HCT116 (cell line): Measurements from ENCODE around the gene CNKSR1. TPM values are rescaled to one million over a fixed set of nuclear protein-coding genes. Genes with fewer than 3 reads are reported as not detected.

ENCODE experiments used
- ATAC-seq: fragments of 200-7000 bp; cut with Tn5 transposase; 2 replicates; pipeline ENCODE4 v1.9.1; 2020; ENCODE audit warnings: mild to moderate bottlenecking, moderate library complexity
- BruUV-seq: library from RNA; stranded (reverse); fragments of 400-500 nt; replicated peaks from 2 replicates; lab custom pipeline; 2021; lab: Mats Ljungman, UMichigan
- CTCF ChIA-PET: fragments of 300-600 bp; sonication (Branson Sonifier 250); formaldehyde crosslinking; loops from one replicate; lab custom pipeline; 2021; ENCODE audit warnings: antibody characterized with exemption; lab: Charles Lee
- POLR2A ChIA-PET: fragments of 300-600, 350-600 bp; sonication (Branson Sonifier 250); formaldehyde crosslinking; loops from one replicate; lab custom pipeline; 2021; ENCODE audit warnings: antibody characterized with exemption; lab: Charles Lee
- RAD21 ChIA-PET, 2 experiments: fragments of 300-600 bp; sonication (Branson Sonifier 250); formaldehyde crosslinking; loops; one replicate each; lab custom pipeline; 2023; ENCODE audit warnings: low total read pairs in 2 of 2; ENCODE audit not compliant: uncharacterized antibody in 2 of 2, unreplicated experiment in 2 of 2, low non-redundant PET in 1 of 2; lab: Charles Lee
- DNase-seq: peaks from one replicate; pipeline ENCODE4 v3.0.0-alpha.2; 2010; ENCODE audit warnings: low read depth, low spot score
- H2AFZ ChIP-seq: fragments of 200-600 bp; shearing (Covaris generic), sonication (generic); 2 replicates; pipeline ENCODE4 v1.6.1; 2017; ENCODE audit warnings: low read depth, mixed run types, mixed read lengths, antibody characterized with exemption, low read length; ENCODE audit not compliant: poor library complexity, severe bottlenecking
- H3K27ac ChIP-seq: 2 replicates; pipeline ENCODE4 v1.5.1; 2012; ENCODE audit warnings: low read depth, low read length
- H3K27me3 ChIP-seq: fragments of 200-600 bp; sonication (generic); 2 replicates; pipeline ENCODE4 v1.6.1; 2016; ENCODE audit warnings: mixed run types, low read length, mixed read lengths; ENCODE audit not compliant: insufficient read depth
- H3K36me3 ChIP-seq, 2 experiments: fragments of 200-500 bp in 1 of 2; fragments of 200-600 bp in 1 of 2; sonication (Bioruptor generic) in 1 of 2; sonication (generic) in 1 of 2; 2 replicates each; pipeline versions ENCODE4 v1.5.1 to v1.6.1; 2014 to 2016; ENCODE audit warnings: low read length in 2 of 2, inconsistent platforms in 1 of 2, mixed read lengths in 1 of 2, mixed run types in 1 of 2; ENCODE audit not compliant: insufficient read depth in 2 of 2, control insufficient read depth in 1 of 2
- H3K4me1 ChIP-seq, 2 experiments: fragments of 200-600 bp in 1 of 2; sonication (generic) in 1 of 2; 2 replicates each; pipeline versions ENCODE4 v1.5.1 to v1.6.1; 2012 to 2017; ENCODE audit warnings: low read length in 2 of 2, inconsistent platforms in 1 of 2, mild to moderate bottlenecking in 1 of 2, mixed read lengths in 1 of 2, mixed run types in 1 of 2, moderate library complexity in 1 of 2; ENCODE audit not compliant: insufficient read depth in 2 of 2, control insufficient read depth in 1 of 2
- H3K4me2 ChIP-seq: fragments of 200-600 bp; sonication (generic); 2 replicates; pipeline ENCODE4 v1.6.1; 2017; ENCODE audit warnings: mixed run types, low read length, mixed read lengths
- H3K4me3 ChIP-seq, 2 experiments: fragments of 200-600 bp in 1 of 2; sonication (generic) in 1 of 2; replicated peaks in 1 of 2; 2 replicates each; pipeline ENCODE4 v1.5.1; 2011 to 2016; ENCODE audit warnings: low read length in 2 of 2, control low read depth in 1 of 2, low read depth in 1 of 2, mild to moderate bottlenecking in 1 of 2, mixed read lengths in 1 of 2, mixed run types in 1 of 2
- H3K79me2 ChIP-seq: fragments of 200-600 bp; sonication (generic); 2 replicates; pipeline ENCODE4 v1.6.1; 2017; ENCODE audit warnings: mild to moderate bottlenecking, mixed run types, low read length, moderate library complexity, mixed read lengths; ENCODE audit not compliant: insufficient read depth
- H3K9ac ChIP-seq: fragments of 200-600 bp; sonication (generic); 2 replicates; pipeline ENCODE4 v1.6.1; 2016; ENCODE audit warnings: low read length, mixed read lengths
- H3K9me2 ChIP-seq: fragments of 200-600 bp; sonication (generic), shearing (Covaris generic); 2 replicates; pipeline ENCODE4 v1.6.1; 2017; ENCODE audit warnings: mixed run types, mild to moderate bottlenecking, moderate library complexity; ENCODE audit not compliant: insufficient read depth
- H3K9me3 ChIP-seq, 2 experiments: fragments of 200-500 bp in 1 of 2; fragments of 200-600 bp in 1 of 2; sonication (Bioruptor generic) in 1 of 2; sonication (generic) in 1 of 2; 2 replicates each; pipeline ENCODE4 v1.6.1; 2014 to 2017; ENCODE audit warnings: low read length in 2 of 2, mixed read lengths in 2 of 2, inconsistent platforms in 1 of 2, low read depth in 1 of 2, mild to moderate bottlenecking in 1 of 2, mixed run types in 1 of 2, moderate library complexity in 1 of 2; ENCODE audit not compliant: control insufficient read depth in 1 of 2, insufficient read depth in 1 of 2
- H4K20me1 ChIP-seq: fragments of 200-600 bp; sonication (generic), shearing (Covaris generic); 2 replicates; pipeline ENCODE4 v1.6.1; 2017; ENCODE audit warnings: mixed run types, mild to moderate bottlenecking, moderate library complexity; ENCODE audit not compliant: insufficient read depth
- ATF3 ChIP-seq: IDR thresholded peaks from 2 replicates; pipeline ENCODE4 v1.6.1; 2012
- CBX3 ChIP-seq: IDR thresholded peaks from 2 replicates; pipeline ENCODE4 v1.6.1; 2012; ENCODE audit warnings: low read depth
- CEBPB ChIP-seq: IDR thresholded peaks from 2 replicates; pipeline ENCODE4 v1.6.1; 2012; ENCODE audit warnings: low read depth
- EGR1 ChIP-seq: IDR thresholded peaks from 2 replicates; pipeline ENCODE4 v1.6.1; 2012; ENCODE audit warnings: low read depth
- EZH2 ChIP-seq: fragments of 200-600 bp; sonication (generic); IDR thresholded peaks from 2 replicates; pipeline ENCODE4 v1.6.1; 2017; ENCODE audit warnings: antibody characterized with exemption, mixed run types
- EZH2phosphoT487 ChIP-seq: fragments of 200-600 bp; IDR thresholded peaks from 2 replicates; pipeline ENCODE4 v1.6.1; 2018; ENCODE audit warnings: antibody characterized with exemption, borderline replicate concordance
- JUND ChIP-seq: IDR thresholded peaks from 2 replicates; pipeline ENCODE4 v1.6.1; 2012
- RAD21 ChIP-seq: IDR thresholded peaks from 2 replicates; pipeline ENCODE4 v1.6.1; 2012; ENCODE audit warnings: low read depth, mild to moderate bottlenecking
- SIN3A ChIP-seq: IDR thresholded peaks from 2 replicates; pipeline ENCODE4 v1.6.1; 2012; ENCODE audit warnings: low read depth
- SP1 ChIP-seq: IDR thresholded peaks from 2 replicates; pipeline ENCODE4 v1.6.1; 2012; ENCODE audit warnings: low read depth
- SRF ChIP-seq: IDR thresholded peaks from 2 replicates; pipeline ENCODE4 v1.6.1; 2012; ENCODE audit warnings: low read depth
- TCF7L2 ChIP-seq: IDR thresholded peaks from 2 replicates; pipeline ENCODE4 v1.7.0; 2011; ENCODE audit warnings: borderline replicate concordance, inconsistent platforms; ENCODE audit not compliant: insufficient read depth, insufficient read length; ENCODE audit errors: extremely low read depth
- YY1 ChIP-seq: IDR thresholded peaks from 2 replicates; pipeline ENCODE4 v1.6.1; 2011; ENCODE audit warnings: low read length, low read depth, moderate library complexity, mild to moderate bottlenecking; ENCODE audit not compliant: insufficient replicate concordance; ENCODE audit errors: extremely low read depth
- ZFX ChIP-seq: fragments of 450-650 bp; IDR thresholded peaks from 2 replicates; pipeline ENCODE4 v1.6.1; 2017
- intact Hi-C: fragments of 100-400 bp; cut with micrococcal nuclease; formaldehyde crosslinking; loops from 2 replicates; pipeline ENCODE4 v1.10.0; 2022
- total RNA-seq: library from RNA; stranded (reverse); gene quantifications from one replicate; pipeline ENCODE4 v1.2.1, GENCODE V29; 2021; ENCODE audit not compliant: unreplicated experiment
- TF ChIP-seq, protein P1 (sequence below): IDR thresholded peaks from 2 replicates; pipeline ENCODE4 v1.6.1; 2011; ENCODE audit warnings: mild to moderate bottlenecking, low read length, moderate library complexity; ENCODE audit not compliant: insufficient replicate concordance; ENCODE audit errors: extremely low read depth
- TF ChIP-seq, protein P2 (sequence below), 3 experiments: fragments of 200-600 bp in 1 of 3; sonication (generic) in 1 of 3; IDR thresholded peaks in 2 of 3; conservative IDR thresholded peaks in 1 of 3; 2 replicates each; pipeline ENCODE4 v1.5.1; 2012 to 2017; ENCODE audit warnings: low read depth in 2 of 3, low read length in 2 of 3, antibody characterized with exemption in 1 of 3, borderline replicate concordance in 1 of 3, control low read depth in 1 of 3, mild to moderate bottlenecking in 1 of 3, mixed read lengths in 1 of 3, mixed run types in 1 of 3, moderate library complexity in 1 of 3; ENCODE audit not compliant: insufficient read depth in 1 of 3

The CNKSR1 gene
- total RNA-seq, 1 experiment from 2014 or later: 26.6 TPM

DNA sequence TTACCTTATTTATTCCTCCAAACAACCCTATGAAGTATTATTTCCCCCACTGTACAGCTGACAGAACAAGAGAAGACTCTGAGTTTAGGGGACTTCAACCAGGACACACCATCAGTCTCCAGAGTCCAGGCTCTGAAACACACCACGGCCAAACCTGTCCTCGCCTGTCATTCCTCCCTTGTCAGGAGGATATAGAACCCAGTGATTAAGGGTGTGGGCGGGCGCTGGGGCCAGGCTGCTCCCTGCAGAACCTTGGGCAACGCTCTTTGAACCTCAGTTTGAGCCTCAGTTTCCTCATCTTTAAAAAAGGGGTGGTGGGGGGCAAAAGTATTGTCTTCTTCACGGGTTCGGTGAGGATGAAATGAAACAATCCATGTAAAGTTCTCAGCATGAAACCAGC, 47.3 kb downstream of the CNKSR1 start:
- TF ChIP-seq ZFX: no peak
- TF ChIP-seq SP1: no peak
- TF ChIP-seq, protein P1, sequence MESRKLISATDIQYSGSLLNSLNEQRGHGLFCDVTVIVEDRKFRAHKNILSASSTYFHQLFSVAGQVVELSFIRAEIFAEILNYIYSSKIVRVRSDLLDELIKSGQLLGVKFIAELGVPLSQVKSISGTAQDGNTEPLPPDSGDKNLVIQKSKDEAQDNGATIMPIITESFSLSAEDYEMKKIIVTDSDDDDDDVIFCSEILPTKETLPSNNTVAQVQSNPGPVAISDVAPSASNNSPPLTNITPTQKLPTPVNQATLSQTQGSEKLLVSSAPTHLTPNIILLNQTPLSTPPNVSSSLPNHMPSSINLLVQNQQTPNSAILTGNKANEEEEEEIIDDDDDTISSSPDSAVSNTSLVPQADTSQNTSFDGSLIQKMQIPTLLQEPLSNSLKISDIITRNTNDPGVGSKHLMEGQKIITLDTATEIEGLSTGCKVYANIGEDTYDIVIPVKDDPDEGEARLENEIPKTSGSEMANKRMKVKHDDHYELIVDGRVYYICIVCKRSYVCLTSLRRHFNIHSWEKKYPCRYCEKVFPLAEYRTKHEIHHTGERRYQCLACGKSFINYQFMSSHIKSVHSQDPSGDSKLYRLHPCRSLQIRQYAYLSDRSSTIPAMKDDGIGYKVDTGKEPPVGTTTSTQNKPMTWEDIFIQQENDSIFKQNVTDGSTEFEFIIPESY: no peak
- no peak for TF ChIP-seq JUND
- TF ChIP-seq EGR1: no peak
- no peak for TF ChIP-seq TCF7L2
- no peak for TF ChIP-seq EZH2phosphoT487
- TF ChIP-seq SRF: no peak
- no peak for TF ChIP-seq CBX3
- TF ChIP-seq, protein P2, sequence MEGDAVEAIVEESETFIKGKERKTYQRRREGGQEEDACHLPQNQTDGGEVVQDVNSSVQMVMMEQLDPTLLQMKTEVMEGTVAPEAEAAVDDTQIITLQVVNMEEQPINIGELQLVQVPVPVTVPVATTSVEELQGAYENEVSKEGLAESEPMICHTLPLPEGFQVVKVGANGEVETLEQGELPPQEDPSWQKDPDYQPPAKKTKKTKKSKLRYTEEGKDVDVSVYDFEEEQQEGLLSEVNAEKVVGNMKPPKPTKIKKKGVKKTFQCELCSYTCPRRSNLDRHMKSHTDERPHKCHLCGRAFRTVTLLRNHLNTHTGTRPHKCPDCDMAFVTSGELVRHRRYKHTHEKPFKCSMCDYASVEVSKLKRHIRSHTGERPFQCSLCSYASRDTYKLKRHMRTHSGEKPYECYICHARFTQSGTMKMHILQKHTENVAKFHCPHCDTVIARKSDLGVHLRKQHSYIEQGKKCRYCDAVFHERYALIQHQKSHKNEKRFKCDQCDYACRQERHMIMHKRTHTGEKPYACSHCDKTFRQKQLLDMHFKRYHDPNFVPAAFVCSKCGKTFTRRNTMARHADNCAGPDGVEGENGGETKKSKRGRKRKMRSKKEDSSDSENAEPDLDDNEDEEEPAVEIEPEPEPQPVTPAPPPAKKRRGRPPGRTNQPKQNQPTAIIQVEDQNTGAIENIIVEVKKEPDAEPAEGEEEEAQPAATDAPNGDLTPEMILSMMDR (IDR thresholded peaks at IDR 0.05 in 2 of 3, conservative IDR thresholded peaks at IDR 0.05 in 1 of 3; ENCODE audit: borderline replicate concordance in 1 of 3, insufficient read depth in 1 of 3, low read depth in 2 of 3, low read length in 2 of 3): no peak
- no peak for TF ChIP-seq ATF3
- no peak for TF ChIP-seq RAD21
- no peak for TF ChIP-seq YY1
- TF ChIP-seq EZH2: no peak
- TF ChIP-seq SIN3A: no peak
- TF ChIP-seq CEBPB: no peak
- H3K27me3 ChIP-seq: no peaks in the 10 kb centered on the region
- H3K36me3 ChIP-seq: no peaks in the 10 kb centered on the region
- H4K20me1 ChIP-seq: no peaks in the 10 kb centered on the region
- H3K9me3 ChIP-seq: no peaks in the 10 kb centered on the region
- CTCF ChIA-PET: no interaction called here
- H3K4me1 ChIP-seq: peaks cover 9 to 10% of the 10 kb centered on the region in 2 experiments; a peak in 2 of 4 replicates
- ATAC-seq (no peak), DNase-seq (no peak)
- H3K9ac ChIP-seq: no peak overlapping the region
- no peak overlapping the region for H2AFZ ChIP-seq
- POLR2A ChIA-PET: no interaction called here
- no peaks in the 10 kb centered on the region for H3K9me2 ChIP-seq
- H3K4me2 ChIP-seq: no peak overlapping the region
- BruUV-seq: no TSS peak
- H3K79me2 ChIP-seq: no peaks in the 10 kb centered on the region
- RAD21 ChIA-PET: no interaction called here
- intact Hi-C loops: no loop called here
- H3K4me3 ChIP-seq: no peak overlapping the region
- no peak overlapping the region for H3K27ac ChIP-seq
